ENCODE data around the gene ASGR1. TPM values are rescaled to one million over a fixed set of nuclear protein-coding genes. Genes with fewer than 3 reads are reported as not detected.

The ASGR1 gene
- total RNA-seq, 2 experiments from 2014 or later = 1.1 to 1.2 TPM

DNA sequence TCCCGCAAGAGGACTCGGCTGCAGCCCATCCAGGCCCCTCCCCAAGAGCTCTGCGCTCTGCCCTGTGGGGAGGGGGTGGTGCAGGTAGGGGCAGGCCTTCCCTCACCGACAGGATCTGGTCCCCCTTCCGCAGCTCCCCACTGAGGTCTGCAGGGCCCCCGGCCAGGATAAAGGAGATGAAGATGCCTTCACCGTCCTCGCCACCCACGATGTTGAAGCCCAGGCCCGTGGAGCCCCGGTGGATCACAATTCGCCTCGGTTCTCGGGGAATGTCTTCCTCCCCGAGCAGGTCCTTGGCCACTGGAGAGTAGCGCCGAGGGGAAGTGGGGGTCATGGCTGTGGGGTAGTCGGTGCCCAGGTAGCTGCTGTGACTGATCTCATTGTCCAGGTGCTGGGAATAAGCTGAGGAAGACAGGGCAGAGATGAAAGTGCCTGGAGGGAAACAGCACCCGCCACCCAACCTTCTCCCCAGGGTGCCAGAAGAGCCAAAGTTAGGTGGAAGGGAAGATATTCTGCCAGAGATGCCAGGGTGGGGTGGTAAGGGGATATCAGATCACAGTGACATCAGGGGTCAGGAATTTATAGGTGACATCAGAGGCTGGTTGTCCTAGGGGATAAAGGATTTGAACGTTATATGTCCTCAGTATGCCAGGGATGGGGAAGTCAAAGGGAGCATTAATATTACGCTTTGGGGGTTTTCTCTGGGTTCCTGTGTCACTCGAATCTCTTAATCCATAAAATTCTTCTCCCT, 17.7 kb upstream of the ASGR1 start:
- ChIA-PET POLR2A (no interaction called here), CTCF (ENCODE audit: unreplicated experiment) (no interaction called here)
- no peaks in the 10 kb centered on the region for H4K20me1 ChIP-seq (ENCODE audit: insufficient read depth, low read length)
- intact Hi-C loops (cut with micrococcal nuclease; ENCODE audit: unreplicated experiment) = no loop called here
- TF ChIP-seq EZH2phosphoT487 (IDR thresholded peaks at IDR 0.05; ENCODE audit: borderline replicate concordance, low read depth, low read length) = no peak
- TF ChIP-seq, protein P1, sequence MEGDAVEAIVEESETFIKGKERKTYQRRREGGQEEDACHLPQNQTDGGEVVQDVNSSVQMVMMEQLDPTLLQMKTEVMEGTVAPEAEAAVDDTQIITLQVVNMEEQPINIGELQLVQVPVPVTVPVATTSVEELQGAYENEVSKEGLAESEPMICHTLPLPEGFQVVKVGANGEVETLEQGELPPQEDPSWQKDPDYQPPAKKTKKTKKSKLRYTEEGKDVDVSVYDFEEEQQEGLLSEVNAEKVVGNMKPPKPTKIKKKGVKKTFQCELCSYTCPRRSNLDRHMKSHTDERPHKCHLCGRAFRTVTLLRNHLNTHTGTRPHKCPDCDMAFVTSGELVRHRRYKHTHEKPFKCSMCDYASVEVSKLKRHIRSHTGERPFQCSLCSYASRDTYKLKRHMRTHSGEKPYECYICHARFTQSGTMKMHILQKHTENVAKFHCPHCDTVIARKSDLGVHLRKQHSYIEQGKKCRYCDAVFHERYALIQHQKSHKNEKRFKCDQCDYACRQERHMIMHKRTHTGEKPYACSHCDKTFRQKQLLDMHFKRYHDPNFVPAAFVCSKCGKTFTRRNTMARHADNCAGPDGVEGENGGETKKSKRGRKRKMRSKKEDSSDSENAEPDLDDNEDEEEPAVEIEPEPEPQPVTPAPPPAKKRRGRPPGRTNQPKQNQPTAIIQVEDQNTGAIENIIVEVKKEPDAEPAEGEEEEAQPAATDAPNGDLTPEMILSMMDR (conservative IDR thresholded peaks at IDR 0.05; ENCODE audit: low read length) = no peak
- peaks cover 39% of the 10 kb centered on the region for H3K36me3 ChIP-seq (ENCODE audit: insufficient read depth, low read length)
- no peak overlapping the region for H3K4me3 ChIP-seq (ENCODE audit: low read depth, low read length, poor library complexity, severe bottlenecking)
- H3K27ac ChIP-seq (ENCODE audit: low read depth, low read length, poor library complexity, severe bottlenecking) = no peak overlapping the region
- H3K79me2 ChIP-seq (ENCODE audit: insufficient read depth, low read depth, low read length) = no peaks in the 10 kb centered on the region
- no peaks in the 10 kb centered on the region for H3K9me2 ChIP-seq (ENCODE audit: insufficient read depth, low read length)
- H2AFZ ChIP-seq (ENCODE audit: low read length) = no peak overlapping the region
- no peak for DNase-seq (ENCODE audit: low spot score)
- H3K4me2 ChIP-seq (ENCODE audit: low read length) = no peak overlapping the region
- H3K4me1 ChIP-seq (ENCODE audit: insufficient read depth, low read length, poor library complexity, severe bottlenecking) = no peaks in the 10 kb centered on the region
- BruUV-seq (replicated peaks) = no TSS peak
- H3K9me3 ChIP-seq (ENCODE audit: low read length) = no peaks in the 10 kb centered on the region

- H2AFZ ChIP-seq (ENCODE audit: low read length) = no peak overlapping the region
- no peak for TF ChIP-seq EZH2phosphoT487 (IDR thresholded peaks at IDR 0.05; ENCODE audit: borderline replicate concordance, low read depth, low read length)
- TF ChIP-seq, protein P1 (conservative IDR thresholded peaks at IDR 0.05; ENCODE audit: low read length) = no peak
- no peak overlapping the region for H3K27ac ChIP-seq (ENCODE audit: low read depth, low read length, poor library complexity, severe bottlenecking)
- H3K79me2 ChIP-seq (ENCODE audit: insufficient read depth, low read depth, low read length) = no peaks in the 10 kb centered on the region
- intact Hi-C loops (cut with micrococcal nuclease; ENCODE audit: unreplicated experiment) = no loop called here
- H3K4me3 ChIP-seq (ENCODE audit: low read depth, low read length, poor library complexity, severe bottlenecking) = no peak overlapping the region
- POLR2A ChIA-PET = no interaction called here
- no TSS peak for BruUV-seq (replicated peaks)
- no peaks in the 10 kb centered on the region for H4K20me1 ChIP-seq (ENCODE audit: insufficient read depth, low read length)
- H3K36me3 ChIP-seq (ENCODE audit: insufficient read depth, low read length) = peaks cover 38% of the 10 kb centered on the region
- DNase-seq (ENCODE audit: low spot score) = no peak
- no peaks in the 10 kb centered on the region for H3K4me1 ChIP-seq (ENCODE audit: insufficient read depth, low read length, poor library complexity, severe bottlenecking)
- no peak overlapping the region for H3K4me2 ChIP-seq (ENCODE audit: low read length)
- CTCF ChIA-PET (ENCODE audit: unreplicated experiment) = no interaction called here
- H3K9me3 ChIP-seq (ENCODE audit: low read length) = no peaks in the 10 kb centered on the region
- no peaks in the 10 kb centered on the region for H3K9me2 ChIP-seq (ENCODE audit: insufficient read depth, low read length)
Observed at GRCh38 chr17:7195971-7196370, 16.8 kb upstream of the ASGR1 start.

GRCh38 chr17:7192271-7192937, 13.2 kb upstream of the ASGR1 start:
- no TSS peak for BruUV-seq (replicated peaks)
- Histone ChIP-seq H2AFZ (ENCODE audit: low read length) (no peak overlapping the region), H3K9me2 (ENCODE audit: insufficient read depth, low read length) (no peaks in the 10 kb centered on the region), H3K4me1 (ENCODE audit: insufficient read depth, low read length, poor library complexity, severe bottlenecking) (no peaks in the 10 kb centered on the region), H3K27ac (ENCODE audit: low read depth, low read length, poor library complexity, severe bottlenecking) (no peak overlapping the region), H3K79me2 (ENCODE audit: insufficient read depth, low read depth, low read length) (no peaks in the 10 kb centered on the region), H3K4me2 (ENCODE audit: low read length) (no peak overlapping the region), H3K9me3 (ENCODE audit: low read length) (no peaks in the 10 kb centered on the region), H3K36me3 (ENCODE audit: insufficient read depth, low read length) (peaks cover 27% of the 10 kb centered on the region), H3K4me3 (ENCODE audit: low read depth, low read length, poor library complexity, severe bottlenecking) (no peak overlapping the region), H4K20me1 (ENCODE audit: insufficient read depth, low read length) (no peaks in the 10 kb centered on the region)
- ChIA-PET POLR2A (no interaction called here), CTCF (ENCODE audit: unreplicated experiment) (no interaction called here)
- intact Hi-C loops (cut with micrococcal nuclease; ENCODE audit: unreplicated experiment) = no loop called here
- no peak for DNase-seq (ENCODE audit: low spot score)
- no peak for TF ChIP-seq EZH2phosphoT487 (IDR thresholded peaks at IDR 0.05; ENCODE audit: borderline replicate concordance, low read depth, low read length)
- TF ChIP-seq, protein P1 (conservative IDR thresholded peaks at IDR 0.05; ENCODE audit: low read length) = no peak

Data from OCI-LY7 (cell line).